Glutamatergic neuron (in vitro differentiated cells): ENCODE data around the gene TAS2R60. TPM values are rescaled to one million over a fixed set of nuclear protein-coding genes. Genes with fewer than 3 reads are reported as not detected.

Experiments
- DNase-seq: peaks from one replicate; pipeline ENCODE4 v3.0.0; 2022
- H3K27ac Mint-ChIP-seq: one replicate; pipeline ENCODE4 v1.8.0; 2020; ENCODE audit warnings: mild to moderate bottlenecking, mixed read lengths, inconsistent platforms; ENCODE audit not compliant: unreplicated experiment
- H3K27me3 Mint-ChIP-seq: one replicate; pipeline ENCODE4 v1.8.0; 2020; ENCODE audit warnings: mild to moderate bottlenecking, moderate library complexity, mixed read lengths, inconsistent platforms; ENCODE audit not compliant: unreplicated experiment
- H3K36me3 Mint-ChIP-seq: one replicate; pipeline ENCODE4 v1.8.0; 2020; ENCODE audit warnings: mild to moderate bottlenecking, mixed read lengths, inconsistent platforms; ENCODE audit not compliant: unreplicated experiment
- H3K4me1 Mint-ChIP-seq: one replicate; pipeline ENCODE4 v1.8.0; 2020; ENCODE audit warnings: mild to moderate bottlenecking, low read depth, mixed read lengths, inconsistent platforms; ENCODE audit not compliant: unreplicated experiment
- H3K4me3 Mint-ChIP-seq: one replicate; pipeline ENCODE4 v1.8.0; 2020; ENCODE audit warnings: mild to moderate bottlenecking, mixed read lengths, inconsistent platforms; ENCODE audit not compliant: unreplicated experiment
- H3K9me3 Mint-ChIP-seq: one replicate; pipeline ENCODE4 v1.8.0; 2020; ENCODE audit warnings: mild to moderate bottlenecking, moderate library complexity, mixed read lengths, inconsistent platforms; ENCODE audit not compliant: unreplicated experiment
- total RNA-seq: library from RNA; stranded (reverse); fragmentation: NEBNext Ultra II Directional; extraction: Animal tissue kit (Norgen Biotek cat#: 25700); gene quantifications from one replicate; pipeline ENCODE4 v1.2.1, GENCODE V29; 2021; ENCODE audit not compliant: unreplicated experiment
- TF ChIP-seq, protein P1 (sequence below): fragments of 200-600 bp; sonication (generic); IDR thresholded peaks from one replicate; pipeline ENCODE4 v1.5.0; 2021; ENCODE audit not compliant: partially characterized antibody, unreplicated experiment

TAS2R60 gene
- total RNA-seq, 1 donor from 2014 or later: not detected

GRCh38 chr7:143487566-143487965 is 44.3 kb downstream of the TAS2R60 start:
- TF ChIP-seq, protein P1, sequence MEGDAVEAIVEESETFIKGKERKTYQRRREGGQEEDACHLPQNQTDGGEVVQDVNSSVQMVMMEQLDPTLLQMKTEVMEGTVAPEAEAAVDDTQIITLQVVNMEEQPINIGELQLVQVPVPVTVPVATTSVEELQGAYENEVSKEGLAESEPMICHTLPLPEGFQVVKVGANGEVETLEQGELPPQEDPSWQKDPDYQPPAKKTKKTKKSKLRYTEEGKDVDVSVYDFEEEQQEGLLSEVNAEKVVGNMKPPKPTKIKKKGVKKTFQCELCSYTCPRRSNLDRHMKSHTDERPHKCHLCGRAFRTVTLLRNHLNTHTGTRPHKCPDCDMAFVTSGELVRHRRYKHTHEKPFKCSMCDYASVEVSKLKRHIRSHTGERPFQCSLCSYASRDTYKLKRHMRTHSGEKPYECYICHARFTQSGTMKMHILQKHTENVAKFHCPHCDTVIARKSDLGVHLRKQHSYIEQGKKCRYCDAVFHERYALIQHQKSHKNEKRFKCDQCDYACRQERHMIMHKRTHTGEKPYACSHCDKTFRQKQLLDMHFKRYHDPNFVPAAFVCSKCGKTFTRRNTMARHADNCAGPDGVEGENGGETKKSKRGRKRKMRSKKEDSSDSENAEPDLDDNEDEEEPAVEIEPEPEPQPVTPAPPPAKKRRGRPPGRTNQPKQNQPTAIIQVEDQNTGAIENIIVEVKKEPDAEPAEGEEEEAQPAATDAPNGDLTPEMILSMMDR: no peak
- Mint-ChIP-seq H3K36me3 (no peaks in the 10 kb centered on the region), H3K27me3 (no peaks in the 10 kb centered on the region), H3K4me1 (no peaks in the 10 kb centered on the region), H3K4me3 (no peak overlapping the region), H3K27ac (no peak overlapping the region), H3K9me3 (no peaks in the 10 kb centered on the region)
- no peak for DNase-seq

DNA sequence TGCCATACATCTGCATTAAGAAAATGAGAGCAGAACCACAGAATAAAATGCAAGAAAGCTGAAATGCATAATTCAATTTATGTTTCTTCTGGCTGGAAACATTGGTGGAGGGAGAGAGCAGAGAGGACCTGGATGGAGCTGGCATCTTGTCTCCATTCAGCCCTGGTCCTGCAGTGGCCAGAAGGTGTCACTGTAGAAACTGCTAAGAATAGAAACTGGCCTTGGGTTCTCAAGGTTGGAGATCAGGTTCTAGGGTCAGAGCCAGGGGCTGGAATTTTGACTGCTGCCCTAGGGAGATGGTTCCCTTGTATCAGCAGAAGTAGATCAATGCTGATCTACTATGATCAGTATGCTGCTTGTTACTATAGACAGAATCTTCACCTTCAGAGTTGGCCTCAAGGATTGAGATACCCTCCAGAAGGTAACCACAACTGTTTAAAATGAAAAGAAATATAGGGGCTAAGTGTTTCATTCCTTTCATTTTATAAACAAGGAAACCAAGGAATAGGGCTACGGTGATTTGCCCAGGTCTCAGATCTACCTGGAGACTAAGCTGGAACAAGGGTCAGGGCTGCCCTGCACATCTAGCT is 47.6 kb downstream of the TAS2R60 start:
- no peak for DNase-seq

GRCh38 chr7:143492043-143492471 is 48.8 kb downstream of the TAS2R60 start:
- Mint-ChIP-seq H3K36me3 (no peaks in the 10 kb centered on the region), H3K4me3 (no peak overlapping the region), H3K4me1 (no peaks in the 10 kb centered on the region), H3K27me3 (no peaks in the 10 kb centered on the region), H3K27ac (no peak overlapping the region), H3K9me3 (no peaks in the 10 kb centered on the region)
- DNase-seq: no peak
- TF ChIP-seq, protein P1: no peak

More for the DNA sequence above, 47.6 kb downstream of the TAS2R60 start:
- Mint-ChIP-seq H3K4me3 (no peak overlapping the region), H3K4me1 (no peaks in the 10 kb centered on the region), H3K36me3 (no peaks in the 10 kb centered on the region), H3K27ac (no peak overlapping the region), H3K27me3 (no peaks in the 10 kb centered on the region), H3K9me3 (no peaks in the 10 kb centered on the region)
- TF ChIP-seq, protein P1: no peak

DNA sequence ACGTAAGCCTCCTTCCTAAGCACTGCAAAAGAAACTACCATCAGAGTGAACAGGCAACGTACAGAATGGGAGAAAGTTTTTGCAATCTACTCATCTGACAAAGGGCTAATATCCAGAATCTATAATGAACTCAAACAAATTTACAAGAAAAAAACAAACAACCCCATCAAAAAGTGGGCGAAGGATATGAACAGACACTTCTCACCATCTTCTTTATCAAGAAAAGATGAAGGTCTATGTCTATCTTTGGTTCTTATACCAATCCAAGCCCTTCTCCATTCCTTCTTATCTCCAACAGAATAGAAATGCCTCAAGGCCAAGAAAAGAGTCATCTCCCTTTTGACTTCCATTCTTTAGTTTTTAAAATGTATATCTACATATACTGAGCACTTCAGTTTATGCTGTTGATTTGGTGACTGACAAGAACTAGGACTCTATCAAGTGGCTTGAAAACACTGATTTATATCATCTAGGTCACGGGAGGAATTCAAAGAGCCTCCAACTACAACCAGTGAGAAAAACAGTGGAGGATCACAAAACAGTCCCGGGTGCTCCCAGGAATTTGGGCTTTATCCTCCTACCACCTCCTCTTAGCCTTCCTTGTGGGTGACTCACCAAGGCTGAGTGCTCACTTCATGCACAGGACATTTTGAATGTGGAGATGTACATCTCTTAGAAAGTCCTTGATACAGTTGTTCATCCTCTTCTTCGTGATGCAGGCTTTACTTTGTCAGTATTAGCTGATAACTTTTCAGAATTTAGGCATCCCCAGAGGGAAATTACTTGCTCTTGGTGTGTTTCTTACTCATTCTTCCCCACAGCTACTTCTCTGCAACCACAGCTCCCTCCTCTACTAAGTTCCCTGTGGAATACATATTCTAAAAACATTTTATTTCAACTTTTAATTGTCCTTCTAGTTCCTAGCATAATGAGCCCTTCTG is 49.8 kb downstream of the TAS2R60 start:
- no peaks in the 10 kb centered on the region for H3K9me3 Mint-ChIP-seq
- H3K27me3 Mint-ChIP-seq: no peaks in the 10 kb centered on the region
- H3K4me3 Mint-ChIP-seq: no peak overlapping the region
- TF ChIP-seq, protein P1: no peak
- no peak overlapping the region for H3K27ac Mint-ChIP-seq
- no peak for DNase-seq
- H3K36me3 Mint-ChIP-seq: no peaks in the 10 kb centered on the region
- no peaks in the 10 kb centered on the region for H3K4me1 Mint-ChIP-seq

- H3K27me3 Mint-ChIP-seq: no peaks in the 10 kb centered on the region
- DNase-seq: no peak
- no peaks in the 10 kb centered on the region for H3K4me1 Mint-ChIP-seq
- no peaks in the 10 kb centered on the region for H3K9me3 Mint-ChIP-seq
- no peaks in the 10 kb centered on the region for H3K36me3 Mint-ChIP-seq
- no peak overlapping the region for H3K27ac Mint-ChIP-seq
- H3K4me3 Mint-ChIP-seq: no peak overlapping the region
- TF ChIP-seq, protein P1: no peak
These were observed 50.5 kb downstream of the TAS2R60 start for GRCh38 chr7:143493751-143494150.
